CD14-positive monocyte (primary cell): ENCODE results near the gene FGFBP1. TPM values are rescaled to one million over a fixed set of nuclear protein-coding genes. Genes with fewer than 3 reads are reported as not detected.

Experiments used
- DNase-seq, 3 donors: peaks; one replicate each; pipeline ENCODE4 v3.0.0-alpha.2; 2011 to 2022
- H2AFZ ChIP-seq: 2 replicates; pipeline ENCODE4 v1.6.0; 2012; ENCODE audit warnings: mild to moderate bottlenecking, low read depth, low read length, inconsistent platforms; ENCODE audit not compliant: insufficient read depth, poor library complexity, severe bottlenecking
- H3K27ac ChIP-seq, 2 donors: 1 replicate in 1 of 2; 2 replicates in 1 of 2; pipeline ENCODE4 v1.5.1; 2012 to 2013; ENCODE audit warnings: low read length in 2 of 2, control low read depth in 1 of 2, inconsistent platforms in 1 of 2, low read depth in 1 of 2, mild to moderate bottlenecking in 1 of 2
- H3K27me3 ChIP-seq, 2 donors: one replicate each; pipeline versions ENCODE4 v1.6.0 to v1.6.1; 2011 to 2013; ENCODE audit warnings: low read length in 2 of 2; ENCODE audit not compliant: control insufficient read depth in 2 of 2, insufficient read depth in 2 of 2
- H3K36me3 ChIP-seq, 2 donors: replicated peaks in 1 of 2; 1 replicate in 1 of 2; 2 replicates in 1 of 2; pipeline versions ENCODE4 v1.5.1 to v1.6.1; 2012 to 2013; ENCODE audit warnings: low read length in 2 of 2, control low read depth in 1 of 2, inconsistent platforms in 1 of 2, mild to moderate bottlenecking in 1 of 2; ENCODE audit not compliant: insufficient read depth in 2 of 2, control insufficient read depth in 1 of 2
- H3K4me1 ChIP-seq, 2 donors: 1 replicate in 1 of 2; 2 replicates in 1 of 2; pipeline versions ENCODE4 v1.5.1 to v1.6.1; 2012 to 2013; ENCODE audit warnings: low read length in 2 of 2, control low read depth in 1 of 2, inconsistent platforms in 1 of 2, mild to moderate bottlenecking in 1 of 2, moderate library complexity in 1 of 2; ENCODE audit not compliant: insufficient read depth in 2 of 2, control insufficient read depth in 1 of 2
- H3K4me2 ChIP-seq: replicated peaks from 2 replicates; pipeline ENCODE3; 2012; ENCODE audit warnings: low read length, moderate library complexity, mild to moderate bottlenecking; ENCODE audit not compliant: poor library complexity, severe bottlenecking; ENCODE audit errors: extremely low read depth
- H3K4me3 ChIP-seq, 3 experiments: fragments of 200-600 bp in 1 of 3; sonication (generic) in 1 of 3; replicated peaks in 1 of 3; 1 replicate in 2 of 3; 2 replicates in 1 of 3; pipeline ENCODE4 v1.5.1; 2011 to 2013; ENCODE audit warnings: low read length in 3 of 3, mild to moderate bottlenecking in 3 of 3, control low read depth in 2 of 3, low read depth in 2 of 3, inconsistent platforms in 1 of 3, moderate library complexity in 1 of 3
- H3K79me2 ChIP-seq: 2 replicates; pipeline ENCODE4 v1.6.0; 2012; ENCODE audit warnings: mild to moderate bottlenecking, control low read depth, inconsistent platforms, low read length, moderate library complexity; ENCODE audit not compliant: insufficient read depth
- H3K9ac ChIP-seq: 2 replicates; pipeline ENCODE4 v1.6.0; 2017; ENCODE audit warnings: low read length, mild to moderate bottlenecking; ENCODE audit not compliant: insufficient read depth, poor library complexity, severe bottlenecking
- H3K9me3 ChIP-seq, 2 donors: replicated peaks in 1 of 2; 1 replicate in 1 of 2; 2 replicates in 1 of 2; pipeline versions ENCODE4 v1.5.1 to v1.6.1; 2012 to 2013; ENCODE audit warnings: low read length in 2 of 2, control low read depth in 1 of 2; ENCODE audit not compliant: control insufficient read depth in 1 of 2, insufficient read depth in 1 of 2
- H4K20me1 ChIP-seq: 2 replicates; pipeline ENCODE4 v1.6.0; 2012; ENCODE audit warnings: mild to moderate bottlenecking, low read length, control low read depth, moderate library complexity; ENCODE audit not compliant: insufficient read depth
- H3K27ac Mint-ChIP-seq, 7 donors: one replicate each; pipeline ENCODE4 v1.8.0; 2020; ENCODE audit warnings: mild to moderate bottlenecking in 7 of 7, mixed read lengths in 7 of 7, moderate library complexity in 6 of 7, inconsistent platforms in 2 of 7
- H3K27me3 Mint-ChIP-seq, 3 donors: one replicate each; pipeline ENCODE4 v1.8.0; 2021 to 2022; ENCODE audit warnings: low read depth in 3 of 3, mild to moderate bottlenecking in 3 of 3, mixed read lengths in 3 of 3, moderate library complexity in 3 of 3, inconsistent platforms in 1 of 3
- H3K36me3 Mint-ChIP-seq, 2 donors: one replicate each; pipeline ENCODE4 v1.8.0; 2020; ENCODE audit warnings: mixed read lengths in 2 of 2, inconsistent platforms in 1 of 2, mild to moderate bottlenecking in 1 of 2
- H3K4me1 Mint-ChIP-seq: one replicate; pipeline ENCODE4 v1.8.0; 2020; ENCODE audit warnings: mild to moderate bottlenecking, mixed read lengths
- H3K4me3 Mint-ChIP-seq, 2 donors: one replicate each; pipeline ENCODE4 v1.8.0; 2020; ENCODE audit warnings: mild to moderate bottlenecking in 2 of 2, mixed read lengths in 2 of 2, moderate library complexity in 1 of 2
- H3K9me3 Mint-ChIP-seq, 7 donors: one replicate each; pipeline ENCODE4 v1.8.0; 2020 to 2022; ENCODE audit warnings: mixed read lengths in 7 of 7, mild to moderate bottlenecking in 6 of 7, moderate library complexity in 6 of 7, inconsistent platforms in 2 of 7
- CTCF ChIP-seq: fragments of 200-600 bp; IDR thresholded peaks from one replicate; pipeline ENCODE4 v1.8.0; 2022; ENCODE audit warnings: antibody characterized with exemption, mild to moderate bottlenecking
- WGBS: methylation state at CpG from one replicate; pipeline ENCODE4 v1.1.5; 2013; ENCODE audit warnings: missing lambda C conversion rate; ENCODE audit not compliant: insufficient coverage; 5-methylcytosine and 5-hydroxymethylcytosine counted together
- intact Hi-C, 2 donors: fragments of 100-400 bp; cut with micrococcal nuclease; formaldehyde crosslinking; loops; one replicate each; pipeline versions ENCODE4 v1.15.0 to v1.15.1; 2023
- polyA plus RNA-seq, 3 donors: library from polyadenylated mRNA; depleted of rRNA in 1 of 3; unstranded in 2 of 3; stranded (reverse) in 1 of 3; fragments of 300-500 nt in 2 of 3; fragments of >200 nt in 1 of 3; fragmentation: Illumina TruSeq in 2 of 3; gene quantifications; 1 replicate in 2 of 3; 2 replicates in 1 of 3; pipeline ENCODE4 v1.2.3, GENCODE V29; 2012 to 2021

FGFBP1 gene
- polyA plus RNA-seq, 3 donors, result not detected

DNA sequence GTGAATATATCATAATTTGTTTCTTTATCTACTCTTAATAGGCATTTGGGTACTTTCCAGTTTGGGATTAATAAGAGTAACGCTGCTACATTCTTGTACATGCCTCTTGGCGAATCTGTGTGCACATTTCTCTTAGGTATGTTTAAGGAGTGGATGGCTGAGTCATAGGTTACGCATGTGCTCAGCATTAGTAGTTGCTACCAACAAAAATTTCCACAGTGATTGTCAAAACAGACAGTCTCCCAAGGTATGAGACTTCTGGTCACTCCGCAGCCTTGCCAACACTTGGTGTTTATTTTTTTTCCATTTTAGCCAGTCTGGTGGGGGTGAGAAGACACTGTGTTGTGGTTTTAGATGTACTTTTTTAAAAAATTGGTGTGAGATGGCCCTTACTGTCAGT lies 44.6 kb downstream of the FGFBP1 start:
- H3K4me3 ChIP-seq, result no peak overlapping the region
- no peak overlapping the region for H2AFZ ChIP-seq
- intact Hi-C loops, result no loop called here
- H3K4me1 Mint-ChIP-seq, result peaks cover 24% of the 10 kb centered on the region
- no peaks in the 10 kb centered on the region for H3K79me2 ChIP-seq
- no peak overlapping the region for H3K9ac ChIP-seq
- peaks cover 6 to 17% of the 10 kb centered on the region in 2 donors for H3K4me1 ChIP-seq
- no peak for DNase-seq
- H3K9me3 Mint-ChIP-seq, result no peaks in the 10 kb centered on the region
- H3K36me3 ChIP-seq, result no peaks in the 10 kb centered on the region
- no peaks in the 10 kb centered on the region for H3K27me3 ChIP-seq
- no peaks in the 10 kb centered on the region for H3K36me3 Mint-ChIP-seq
- peaks cover 2 to 4% (median 3%) of the 10 kb centered on the region in 3 donors for H3K27me3 Mint-ChIP-seq
- H3K27ac Mint-ChIP-seq, result no peak overlapping the region
- WGBS, result 92% methylated on average over 2 of the region's 4 CpGs
- H3K4me2 ChIP-seq, result no peak overlapping the region
- no peaks in the 10 kb centered on the region for H3K9me3 ChIP-seq
- TF ChIP-seq CTCF, result no peak
- no peak overlapping the region for H3K27ac ChIP-seq
- no peaks in the 10 kb centered on the region for H4K20me1 ChIP-seq
- no peak overlapping the region for H3K4me3 Mint-ChIP-seq

GRCh38 chr4:15891312-15891711 lies 47.2 kb downstream of the FGFBP1 start:
- no peaks in the 10 kb centered on the region for H3K36me3 Mint-ChIP-seq
- no CpG with 5 or more reads among the region's 4 CpGs for WGBS
- Histone ChIP-seq H3K4me3 (no peak overlapping the region), H3K9me3 (peaks cover 0 to 4% of the 10 kb centered on the region in 2 donors), H4K20me1 (no peaks in the 10 kb centered on the region), H3K4me1 (peaks cover 6 to 17% of the 10 kb centered on the region in 2 donors), H2AFZ (peak overlapping the region; percentile 22), H3K36me3 (no peaks in the 10 kb centered on the region), H3K27ac (no peak overlapping the region), H3K4me2 (no peak overlapping the region), H3K27me3 (no peaks in the 10 kb centered on the region), H3K9ac (no peak overlapping the region), H3K79me2 (no peaks in the 10 kb centered on the region)
- H3K27ac Mint-ChIP-seq, result no peak overlapping the region
- H3K9me3 Mint-ChIP-seq, result peaks cover 0 to 3% (median 0%) of the 10 kb centered on the region in 7 donors
- intact Hi-C loops, result no loop called here
- H3K27me3 Mint-ChIP-seq, result peaks cover 2 to 3% (median 3%) of the 10 kb centered on the region in 3 donors
- H3K4me3 Mint-ChIP-seq, result no peak overlapping the region
- no peak for DNase-seq
- H3K4me1 Mint-ChIP-seq, result peaks cover 25% of the 10 kb centered on the region
- no peak for TF ChIP-seq CTCF
